LNCAP (cell line): ENCODE data around the gene BLNK.

Source experiments
- CTCF ChIP-seq: fragments of 450-650 bp; IDR thresholded peaks from 2 replicates; pipeline ENCODE4 v1.5.1; 2017; ENCODE audit warnings: mild to moderate bottlenecking

Gene BLNK

GRCh38 chr10:96263669-96264068 is 7.7 kb downstream of the BLNK start:
- TF ChIP-seq CTCF, result no peak

- TF ChIP-seq CTCF, result no peak
Observed at GRCh38 chr10:96263176-96263575, 8.2 kb downstream of the BLNK start.

- TF ChIP-seq CTCF, result no peak
Observed at GRCh38 chr10:96261930-96262329, 9.4 kb downstream of the BLNK start.

DNA sequence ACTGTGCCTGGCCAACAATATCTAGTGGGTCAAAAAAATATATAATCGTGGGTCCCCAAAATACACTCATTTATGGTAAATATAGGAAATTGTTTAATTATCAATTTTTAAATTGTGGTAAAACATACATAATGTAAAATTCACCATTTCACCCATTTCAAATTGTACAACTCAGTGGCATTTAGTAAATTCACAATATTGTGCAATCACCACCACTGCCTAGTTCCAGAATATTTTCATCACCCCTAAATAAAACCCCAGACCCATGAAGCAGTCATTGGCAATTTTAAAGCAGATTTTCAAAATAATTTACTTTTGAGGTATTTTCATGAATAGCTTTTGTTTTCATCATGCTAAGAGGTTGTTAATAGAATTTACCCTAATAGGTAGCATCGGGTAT is 10.2 kb downstream of the BLNK start:
- no peak for TF ChIP-seq CTCF

- no peak for TF ChIP-seq CTCF
Observed at GRCh38 chr10:96260014-96260413, 11.4 kb downstream of the BLNK start.

GRCh38 chr10:96259150-96259549 is 12.2 kb downstream of the BLNK start:
- no peak for TF ChIP-seq CTCF

- no peak for TF ChIP-seq CTCF
Observed at GRCh38 chr10:96257944-96258343, 13.4 kb downstream of the BLNK start.

DNA sequence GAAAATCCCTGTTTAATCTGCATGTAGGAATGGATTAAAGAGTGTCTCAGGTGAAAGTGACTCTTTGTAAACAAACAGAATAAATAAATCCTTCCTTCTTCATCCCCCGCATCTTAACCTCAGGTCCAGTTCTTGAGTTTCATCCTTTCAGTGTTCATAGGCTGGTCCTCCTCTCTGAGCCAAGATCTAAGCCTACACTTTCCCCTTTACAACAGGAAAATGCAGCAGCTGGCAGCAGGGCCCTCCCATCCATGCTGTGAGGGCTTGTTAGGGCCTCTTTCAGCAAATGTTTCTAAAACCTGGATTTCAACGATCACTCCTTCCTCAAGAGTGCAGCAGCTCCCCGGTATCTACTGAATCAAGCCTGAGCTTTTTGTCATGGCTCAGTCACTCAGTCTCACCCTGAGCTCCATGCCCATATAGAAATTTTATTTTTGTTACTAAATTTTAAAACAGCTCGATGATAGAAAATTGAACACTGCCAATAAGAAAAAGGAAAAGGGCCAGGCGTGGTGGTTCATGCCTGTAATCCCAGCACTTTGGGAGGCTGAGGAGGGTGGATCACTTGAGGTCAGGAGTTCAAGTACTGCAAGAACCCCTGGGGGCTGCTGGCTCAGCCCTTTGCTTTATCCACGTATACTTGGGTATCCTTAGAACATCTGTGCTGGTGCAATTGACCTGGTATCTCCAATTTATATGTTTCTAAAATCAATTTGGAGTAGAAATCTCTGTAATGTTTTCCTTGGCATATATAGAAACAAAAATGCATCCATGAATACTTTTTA is 15.6 kb downstream of the BLNK start:
- no peak for TF ChIP-seq CTCF
